ENCODE measurements around the gene FAM133A.

Gene FAM133A

GRCh38 chrX:93673869-93674271 lies at the start of gene FAM133A:
Gene FAM133A (plus strand): TSS chrX:93674206. CDS start chrX:93709420, 35,214 bp downstream.
- peak; percentile 21 for DNase-seq (ENCODE audit: low read depth)

GRCh38 chrX:93637591-93637990 lies 36.4 kb upstream of the FAM133A start:
- DNase-seq (ENCODE audit: low read depth): no peak

- no peak for DNase-seq (ENCODE audit: low read depth)
Measured at GRCh38 chrX:93649381-93649780, 24.6 kb upstream of the FAM133A start.

GRCh38 chrX:93660575-93660974 lies 13.4 kb upstream of the FAM133A start:
- no peak for DNase-seq (ENCODE audit: low read depth)

- peak; percentile 53 for DNase-seq (ENCODE audit: low read depth)
Measured at GRCh38 chrX:93673056-93673868, 744 bp upstream of the FAM133A start, which contains the start of gene NAP1L3. Gene NAP1L3 (minus strand): TSS chrX:93673578. CDS start chrX:93673304, 274 bp downstream.

GRCh38 chrX:93695981-93696380 lies 22.0 kb downstream of the FAM133A start:
- no peak for DNase-seq (ENCODE audit: low read depth)

- DNase-seq (ENCODE audit: low read depth): no peak
Measured at GRCh38 chrX:93703701-93704100, 29.7 kb downstream of the FAM133A start.

- DNase-seq (ENCODE audit: low read depth): no peak
Measured at GRCh38 chrX:93711076-93711475, 37.1 kb downstream of the FAM133A start.

GRCh38 chrX:93741811-93742210 lies 67.8 kb downstream of the FAM133A start:
- DNase-seq (ENCODE audit: low read depth): no peak

GRCh38 chrX:93760163-93760562 lies 86.2 kb downstream of the FAM133A start:
- DNase-seq (ENCODE audit: low read depth): no peak

Data from EH (cell line).